Naive thymus-derived CD4-positive, alpha-beta T cell (primary cell): ENCODE measurements around the gene RGS19. TPM values are rescaled to one million over a fixed set of nuclear protein-coding genes. Genes with fewer than 3 reads are reported as not detected.
"Not testable (repeated sequence)": the region's sequence is repeated elsewhere in the genome, so short reads cannot be mapped to it uniquely, and the experiment has no call there.

Source experiments
- ATAC-seq: fragments of 150-1000 bp; cut with Tn5 transposase; 2 replicates; pipeline ENCODE4 v1.10.0; 2021; ENCODE audit warnings: mild to moderate bottlenecking, moderate library complexity
- CTCF ChIA-PET: fragments of 350-600 bp; sonication (Branson Sonifier 250); formaldehyde crosslinking; loops from one replicate; lab custom pipeline; 2021; ENCODE audit warnings: antibody characterized with exemption; lab: Charles Lee
- POLR2A ChIA-PET: fragments of 350-600 bp; sonication (Branson Sonifier 250); formaldehyde crosslinking; loops from one replicate; lab custom pipeline; 2021; ENCODE audit warnings: antibody characterized with exemption, inconsistent platforms; lab: Charles Lee
- DNase-seq, 9 donors: peaks; one replicate each; pipeline versions ENCODE4 v3.0.0 to v3.0.0-alpha.2; 2020 to 2022; ENCODE audit warnings: mixed read lengths in 1 of 9
- H3K27ac ChIP-seq: one replicate; pipeline ENCODE4 v1.7.0; 2013; ENCODE audit warnings: mild to moderate bottlenecking, low read depth, low read length, moderate library complexity
- H3K27me3 ChIP-seq, 2 donors: one replicate each; pipeline ENCODE4 v1.7.0; 2013; ENCODE audit warnings: low read length in 2 of 2, mild to moderate bottlenecking in 2 of 2, moderate library complexity in 2 of 2; ENCODE audit not compliant: control insufficient read depth in 2 of 2, insufficient read depth in 2 of 2
- H3K36me3 ChIP-seq, 3 experiments: 1 replicate in 2 of 3; 2 replicates in 1 of 3; pipeline ENCODE4 v1.7.0; 2013; ENCODE audit warnings: low read length in 3 of 3, mild to moderate bottlenecking in 3 of 3, moderate library complexity in 1 of 3; ENCODE audit not compliant: insufficient read depth in 3 of 3, control insufficient read depth in 2 of 3
- H3K4me1 ChIP-seq, 2 donors: one replicate each; pipeline ENCODE4 v1.7.0; 2013; ENCODE audit warnings: low read length in 2 of 2, mild to moderate bottlenecking in 2 of 2, moderate library complexity in 1 of 2; ENCODE audit not compliant: control insufficient read depth in 2 of 2, insufficient read depth in 2 of 2
- H3K4me3 ChIP-seq: 2 replicates; pipeline ENCODE4 v1.7.0; 2013; ENCODE audit warnings: mild to moderate bottlenecking, low read length
- H3K9me3 ChIP-seq, 3 experiments: 1 replicate in 2 of 3; 2 replicates in 1 of 3; pipeline ENCODE4 v1.7.0; 2013; ENCODE audit warnings: low read length in 3 of 3; ENCODE audit not compliant: control insufficient read depth in 2 of 3
- H3K27ac Mint-ChIP-seq, 9 donors: one replicate each; pipeline ENCODE4 v1.8.0; 2020 to 2022; ENCODE audit warnings: mixed read lengths in 9 of 9, mild to moderate bottlenecking in 8 of 9, moderate library complexity in 5 of 9, inconsistent platforms in 2 of 9
- H3K27me3 Mint-ChIP-seq, 5 donors: one replicate each; pipeline ENCODE4 v1.8.0; 2021 to 2022; ENCODE audit warnings: mixed read lengths in 5 of 5, mild to moderate bottlenecking in 1 of 5
- H3K36me3 Mint-ChIP-seq, 5 donors: one replicate each; pipeline ENCODE4 v1.8.0; 2020 to 2022; ENCODE audit warnings: mixed read lengths in 5 of 5, mild to moderate bottlenecking in 3 of 5, inconsistent platforms in 1 of 5
- H3K4me1 Mint-ChIP-seq, 7 donors: one replicate each; pipeline ENCODE4 v1.8.0; 2020 to 2022; ENCODE audit warnings: mixed read lengths in 7 of 7, mild to moderate bottlenecking in 3 of 7, inconsistent platforms in 1 of 7
- H3K4me3 Mint-ChIP-seq, 10 donors: one replicate each; pipeline ENCODE4 v1.8.0; 2020 to 2022; ENCODE audit warnings: mild to moderate bottlenecking in 10 of 10, mixed read lengths in 10 of 10, moderate library complexity in 6 of 10, inconsistent platforms in 2 of 10
- H3K9me3 Mint-ChIP-seq, 11 donors: one replicate each; pipeline ENCODE4 v1.8.0; 2020 to 2022; ENCODE audit warnings: mixed read lengths in 11 of 11, mild to moderate bottlenecking in 4 of 11, inconsistent platforms in 1 of 11, moderate library complexity in 1 of 11
- intact Hi-C, 2 donors: fragments of 100-400 bp; cut with micrococcal nuclease; formaldehyde crosslinking; loops; one replicate each; pipeline ENCODE4 v1.15.1; 2023
- polyA plus RNA-seq, 2 donors: library from polyadenylated mRNA; unstranded; fragments of 300-500 nt; fragmentation: Illumina TruSeq; gene quantifications; one replicate each; pipeline ENCODE4 v1.2.3, GENCODE V29; 2021
- total RNA-seq, 6 experiments: library from RNA in 5 of 6; stranded (reverse) in 5 of 6; gene quantifications; 1 replicate in 5 of 6; 2 replicates in 1 of 6; pipeline ENCODE4 v1.2.3 and lab custom pipeline; 2021 to 2026

Gene RGS19
- total and polyA plus RNA-seq, 7 experiments from 2014 or later: 21.8 to 93.4 (median 55.2) TPM

GRCh38 chr20:64088586-64088985, 9.3 kb upstream of the RGS19 start:
- H3K4me1 ChIP-seq, H3K4me3 ChIP-seq, H3K27ac ChIP-seq, H3K27me3 ChIP-seq, H3K4me3 Mint-ChIP-seq, CTCF ChIA-PET, H3K9me3 ChIP-seq, DNase-seq, ATAC-seq, POLR2A ChIA-PET, H3K36me3 Mint-ChIP-seq, H3K27ac Mint-ChIP-seq, H3K36me3 ChIP-seq, intact Hi-C loops: not testable (repeated sequence)
- H3K4me1 Mint-ChIP-seq: peaks cover 4 to 15% (median 8%) of the 10 kb centered on the region in 7 donors
- peaks cover 0 to 20% (median 5%) of the 10 kb centered on the region in 11 donors for H3K9me3 Mint-ChIP-seq
- H3K27me3 Mint-ChIP-seq: peaks cover 0 to 31% (median 0%) of the 10 kb centered on the region in 5 donors

GRCh38 chr20:64087226-64087825, 8.0 kb upstream of the RGS19 start:
- intact Hi-C loops, H3K27ac ChIP-seq, H3K27ac Mint-ChIP-seq, POLR2A ChIA-PET, H3K4me3 ChIP-seq, DNase-seq, H3K36me3 Mint-ChIP-seq, H3K36me3 ChIP-seq, H3K27me3 ChIP-seq, CTCF ChIA-PET, H3K9me3 ChIP-seq, ATAC-seq, H3K4me3 Mint-ChIP-seq: not testable (repeated sequence)
- Mint-ChIP-seq H3K9me3 (peaks cover 0 to 20% (median 5%) of the 10 kb centered on the region in 11 donors), H3K4me1 (peaks cover 11 to 23% (median 15%) of the 10 kb centered on the region in 7 donors), H3K27me3 (peaks cover 0 to 39% (median 0%) of the 10 kb centered on the region in 5 donors)
- H3K4me1 ChIP-seq: peaks cover 9 to 15% of the 10 kb centered on the region in 2 donors

DNA sequence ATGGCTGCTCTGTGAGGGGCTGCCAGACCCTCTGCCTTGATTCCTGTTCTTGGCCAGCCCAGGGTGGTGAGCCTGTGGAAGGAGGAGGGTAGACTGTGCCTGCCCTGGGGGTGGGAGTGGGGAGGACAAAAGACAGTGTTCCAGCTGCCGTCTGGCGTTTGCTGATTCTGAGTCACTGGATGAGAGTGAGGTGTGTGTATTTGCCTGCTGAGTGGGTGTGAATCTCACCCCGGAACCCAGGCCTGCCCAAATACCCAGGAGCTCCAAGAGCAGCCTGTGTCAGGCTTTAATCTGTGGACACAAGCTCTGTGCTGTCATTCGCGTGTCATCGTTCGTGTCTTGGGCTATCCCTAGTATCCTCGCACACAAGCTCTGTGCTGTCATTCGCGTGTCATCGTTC, 7.5 kb upstream of the RGS19 start:
- H3K4me3 Mint-ChIP-seq: no peak overlapping the region
- no peak for ATAC-seq
- Histone ChIP-seq H3K27me3 (no peaks in the 10 kb centered on the region), H3K27ac (no peak overlapping the region), H3K4me3 (no peak overlapping the region), H3K9me3 (peaks cover 0 to 8% (median 0%) of the 10 kb centered on the region in 3 experiments), H3K4me1 (peaks cover 9 to 20% of the 10 kb centered on the region in 2 donors), H3K36me3 (no peaks in the 10 kb centered on the region)
- peaks cover 0 to 20% (median 5%) of the 10 kb centered on the region in 11 donors for H3K9me3 Mint-ChIP-seq
- no peak for DNase-seq
- POLR2A ChIA-PET: no interaction called here
- peaks cover 13 to 25% (median 19%) of the 10 kb centered on the region in 7 donors for H3K4me1 Mint-ChIP-seq
- H3K27ac Mint-ChIP-seq: peak overlapping the region in 1 of 9 donors; percentile 25
- CTCF ChIA-PET: no interaction called here
- H3K36me3 Mint-ChIP-seq: peaks cover 0 to 2% (median 0%) of the 10 kb centered on the region in 5 donors
- intact Hi-C loops: no loop called here
- H3K27me3 Mint-ChIP-seq: peaks cover 0 to 43% (median 0%) of the 10 kb centered on the region in 5 donors

DNA sequence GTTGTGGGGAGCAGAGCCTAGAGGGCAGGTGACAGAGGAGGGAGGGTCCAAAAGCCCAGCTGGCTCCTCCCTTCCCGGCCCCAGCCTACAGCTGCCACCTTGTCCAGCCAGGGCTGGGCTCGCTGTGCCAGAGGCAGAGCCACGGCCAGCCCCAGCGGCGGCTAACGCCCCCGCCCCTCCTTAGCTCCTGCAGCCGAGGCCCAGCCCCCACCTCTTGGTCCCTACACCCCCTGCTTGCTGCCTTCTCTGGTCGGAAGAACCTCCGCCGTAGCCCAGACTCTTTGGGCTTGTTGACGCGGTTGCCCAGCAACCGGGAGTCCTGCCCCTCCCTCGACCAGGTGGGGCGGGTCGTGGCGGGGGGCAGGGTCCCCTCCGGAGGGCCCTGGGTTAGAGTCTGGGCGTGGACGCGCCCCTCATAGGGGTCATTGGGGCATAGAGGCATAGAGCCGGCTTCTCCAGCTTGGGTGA, 5.4 kb upstream of the RGS19 start:
- H3K4me3 ChIP-seq: no peak overlapping the region
- Mint-ChIP-seq H3K4me3 (peak overlapping the region; percentile 81 to 96 (median 90)), H3K4me1 (peaks cover 22 to 38% (median 32%) of the 10 kb centered on the region in 7 donors), H3K27ac (peak overlapping the region in 2 of 9 donors; percentile 59 to 67), H3K27me3 (peaks cover 0 to 46% (median 0%) of the 10 kb centered on the region in 5 donors), H3K36me3 (peaks cover 0 to 2% (median 0%) of the 10 kb centered on the region in 5 donors), H3K9me3 (peaks cover 0 to 20% (median 5%) of the 10 kb centered on the region in 11 donors)
- CTCF ChIA-PET: interaction anchor here (1.2 to 3.0 kb wide), 4 partner anchors 13 to 47 kb away, joined by 3 to 55 read pairs (median 4); no protein-coding TSS in a partner anchor
- H3K36me3 ChIP-seq: no peaks in the 10 kb centered on the region
- no peak overlapping the region for H3K27ac ChIP-seq
- ATAC-seq (no peak), DNase-seq (no peak)
- intact Hi-C loops: loop anchor here in 1 of 2 donors (5.0 kb wide), 1 partner anchor 173 kb away; the partner anchor contains the start of gene PCMTD2
- POLR2A ChIA-PET: interaction anchor here (1.6 kb wide), 1 partner anchor 15 kb away, joined by 9 read pairs; no protein-coding TSS in a partner anchor
- H3K27me3 ChIP-seq: no peaks in the 10 kb centered on the region
- peaks cover 9 to 23% of the 10 kb centered on the region in 2 donors for H3K4me1 ChIP-seq
- H3K9me3 ChIP-seq: peaks cover 0 to 8% (median 0%) of the 10 kb centered on the region in 3 experiments

DNA sequence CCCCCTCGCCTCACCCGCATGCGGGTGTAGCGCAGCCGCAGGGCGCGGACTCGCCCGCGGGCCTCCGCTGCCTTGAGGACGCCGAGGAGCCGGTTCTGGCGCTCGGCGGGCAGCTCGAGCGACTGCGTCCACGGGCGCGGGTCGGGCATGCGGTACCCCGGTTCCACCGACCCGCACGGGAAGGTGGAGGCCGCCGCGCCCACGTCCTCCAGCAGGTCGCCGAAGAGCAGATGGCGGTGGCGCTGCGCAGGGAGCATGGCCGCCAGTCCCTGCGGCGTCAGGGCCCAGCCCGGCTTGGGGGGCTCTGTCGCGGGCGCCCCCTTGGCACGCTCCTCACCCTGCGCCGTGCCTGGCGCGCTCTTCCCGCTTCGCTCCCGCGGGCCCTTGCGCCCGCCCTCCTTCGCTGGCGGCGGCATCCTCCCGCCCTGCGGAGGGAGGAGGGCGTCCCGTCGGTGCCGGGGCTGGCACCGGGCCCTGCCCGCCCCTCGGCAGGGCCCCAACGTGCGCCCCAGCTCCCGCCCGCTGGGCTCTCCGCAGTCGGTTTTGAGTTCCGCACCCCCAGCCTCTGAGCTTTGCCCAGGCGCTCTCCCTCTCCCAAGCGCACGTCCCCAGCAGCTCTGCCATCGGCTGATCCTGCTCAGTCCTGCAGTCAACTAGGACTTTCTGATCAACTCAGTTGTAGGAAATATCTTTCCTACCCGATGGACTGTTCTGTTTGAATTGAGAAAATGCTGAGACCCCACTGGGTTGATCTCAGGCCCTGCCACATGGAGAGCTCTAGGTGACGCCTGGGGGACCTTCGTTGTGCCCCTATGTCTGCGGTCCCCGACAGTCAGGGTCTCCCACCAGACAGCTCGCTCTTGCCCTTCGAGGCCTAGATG, 4.7 kb upstream of the RGS19 start, which contains the start of gene LKAAEAR1:
Gene LKAAEAR1, minus strand, starts transcription at position 595 of the 881 bp plus-strand sequence. Its CDS starts 179 bp downstream, at position 416.
- CTCF ChIA-PET: interaction anchor here (1.1 to 3.0 kb wide), 6 partner anchors 12 to 587 kb away, joined by 3 to 55 read pairs (median 4); partner anchors contain the start of gene PRPF6
- Mint-ChIP-seq H3K36me3 (peaks cover 0 to 3% (median 0%) of the 10 kb centered on the region in 5 donors), H3K4me1 (peaks cover 22 to 38% (median 32%) of the 10 kb centered on the region in 7 donors), H3K27me3 (peaks cover 0 to 46% (median 0%) of the 10 kb centered on the region in 5 donors), H3K9me3 (peaks cover 0 to 20% (median 5%) of the 10 kb centered on the region in 11 donors), H3K4me3 (peak within 1 kb of the TSS; percentile 81 to 96 (median 90)), H3K27ac (peak within 1 kb of the TSS in 6 of 9 donors; percentile 22 to 89 (median 63))
- no peak within 1 kb of the TSS for H3K27ac ChIP-seq
- H3K4me3 ChIP-seq: peak within 1 kb of the TSS; percentile 47
- POLR2A ChIA-PET: interaction anchor here (0.7 to 2.5 kb wide), 3 partner anchors 12 to 36 kb away, joined by 3 to 11 read pairs (median 9); no protein-coding TSS in a partner anchor
- H3K9me3 ChIP-seq: peaks cover 0 to 8% (median 0%) of the 10 kb centered on the region in 3 experiments
- peaks cover 0 to 4% (median 0%) of the 10 kb centered on the region in 3 experiments for H3K36me3 ChIP-seq
- peaks cover 9 to 23% of the 10 kb centered on the region in 2 donors for H3K4me1 ChIP-seq
- DNase-seq (no peak), ATAC-seq (no peak)
- no peaks in the 10 kb centered on the region for H3K27me3 ChIP-seq
- intact Hi-C loops: loop anchor here (1.0 to 5.0 kb wide), 4 partner anchors 19 to 173 kb away; partner anchors contain the start of gene PCMTD2 (in 1 of the 2)
